RKO (cell line): Measurements from ENCODE around the gene GFER.

ENCODE experiments used
- DNase-seq: peaks from one replicate; pipeline ENCODE4 v3.0.0-alpha.2; 2016; ENCODE audit warnings: low spot score

GFER gene

DNA sequence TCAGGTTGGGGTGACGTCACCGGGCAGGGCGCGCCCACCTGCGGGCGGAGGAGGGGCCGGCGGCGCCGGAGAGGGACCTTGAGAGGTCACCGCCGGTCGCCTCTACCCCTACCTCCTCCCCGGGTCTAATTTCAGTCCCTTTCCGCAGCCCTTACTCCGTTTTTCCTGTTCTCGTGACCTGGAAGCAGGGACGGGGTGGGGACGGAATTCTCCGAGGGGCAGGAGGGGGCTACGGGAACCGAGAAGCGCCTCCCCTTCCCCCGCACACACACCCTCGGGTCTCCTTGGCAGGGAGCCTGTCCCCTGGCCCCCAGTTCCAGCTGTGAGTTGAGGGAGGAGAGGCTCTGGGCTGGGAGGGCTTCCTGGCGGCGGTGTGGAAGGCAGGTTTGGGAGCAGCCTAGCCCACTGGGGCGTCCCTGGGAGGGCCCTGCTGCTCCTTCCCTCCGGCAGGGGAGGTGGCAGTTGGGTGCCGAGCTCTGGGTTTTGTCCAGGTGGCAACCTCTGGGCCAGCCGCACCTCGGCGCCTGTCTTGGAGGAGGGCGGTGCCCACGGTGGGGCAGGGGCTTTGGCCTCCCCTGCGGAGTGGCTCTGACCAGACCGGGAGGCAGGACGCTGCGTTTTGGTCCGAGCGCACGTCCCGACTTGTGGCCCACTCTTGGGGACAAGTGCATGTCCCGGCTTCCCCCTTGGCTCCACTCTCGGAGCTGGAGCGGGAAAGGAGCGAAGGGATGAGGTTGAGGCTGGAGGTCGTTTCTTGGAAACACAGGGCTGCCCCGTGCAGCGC, 6.5 kb downstream of the GFER start:
- no peak for DNase-seq

DNA sequence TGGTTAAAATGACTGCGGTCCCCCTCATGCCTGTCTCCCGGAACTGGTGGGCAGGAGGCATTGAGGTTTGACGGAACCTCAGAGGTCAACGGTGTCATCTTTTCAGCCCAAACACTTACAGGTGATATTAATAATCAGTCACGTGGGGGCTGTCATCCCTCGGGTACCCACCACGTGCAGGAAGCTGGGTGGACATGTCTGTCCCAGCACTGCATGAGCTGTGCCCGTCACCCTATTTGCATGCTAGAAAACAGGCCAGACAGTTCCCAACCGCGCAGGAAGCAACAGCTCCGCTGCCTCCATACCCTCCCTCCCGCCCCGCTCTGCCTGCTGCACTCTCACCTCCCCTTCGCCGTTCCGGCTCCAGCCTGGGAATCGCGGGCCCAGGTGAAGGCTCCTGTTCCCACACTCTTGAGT, 7.2 kb downstream of the GFER start:
- no peak for DNase-seq

DNA sequence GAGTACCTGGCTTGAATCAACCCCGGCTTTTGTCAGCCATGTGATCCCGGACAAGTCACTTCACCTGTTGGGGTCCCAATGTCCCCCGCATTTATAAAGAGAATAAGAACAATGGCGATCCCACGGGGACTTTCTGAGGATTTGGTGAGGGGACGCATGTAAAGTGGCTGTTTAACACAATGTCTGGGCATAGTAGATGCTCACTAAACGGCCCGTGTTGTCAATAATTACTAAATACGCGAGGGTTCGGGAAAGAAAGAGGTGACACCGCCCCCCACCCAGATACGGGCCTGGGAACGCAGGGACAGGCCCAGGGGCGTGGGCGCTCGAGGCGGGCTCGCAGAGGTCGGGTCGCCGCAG, 7.6 kb downstream of the GFER start:
- no peak for DNase-seq

DNA sequence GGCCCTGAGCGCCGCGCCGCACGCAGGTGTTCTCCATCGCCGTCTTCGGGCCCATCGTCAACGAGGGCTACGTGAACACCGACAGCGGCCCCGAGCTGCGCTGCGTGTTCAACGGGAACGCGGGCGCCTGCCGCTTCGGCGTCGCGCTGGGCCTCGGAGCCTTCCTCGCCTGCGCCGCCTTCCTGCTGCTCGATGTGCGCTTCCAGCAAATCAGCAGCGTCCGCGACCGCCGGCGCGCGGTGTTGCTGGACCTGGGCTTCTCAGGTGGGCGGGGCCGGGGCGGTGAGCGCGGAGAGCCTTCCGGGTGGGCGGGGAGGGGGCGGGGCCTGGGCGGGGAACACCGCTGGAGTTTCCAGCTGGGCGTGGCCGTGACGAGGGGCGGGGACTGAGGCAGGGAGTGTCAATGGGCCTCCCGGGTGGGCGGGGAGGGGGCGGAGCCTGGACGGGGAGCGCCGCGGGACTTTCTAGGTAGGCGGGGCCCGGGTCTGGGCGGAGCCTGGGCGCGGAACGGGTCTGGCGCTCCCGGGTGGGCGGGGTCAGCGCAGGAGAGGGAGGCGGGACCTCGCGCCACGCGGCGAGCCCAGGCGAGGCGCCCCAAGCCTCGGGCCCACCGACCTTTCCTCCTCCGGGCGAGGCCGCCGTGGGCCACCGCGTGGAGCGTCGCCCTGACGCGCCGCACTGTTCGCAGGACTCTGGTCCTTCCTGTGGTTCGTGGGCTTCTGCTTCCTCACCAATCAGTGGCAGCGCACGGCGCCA, 8.1 kb downstream of the GFER start:
- peak; percentile 40 for DNase-seq

DNA sequence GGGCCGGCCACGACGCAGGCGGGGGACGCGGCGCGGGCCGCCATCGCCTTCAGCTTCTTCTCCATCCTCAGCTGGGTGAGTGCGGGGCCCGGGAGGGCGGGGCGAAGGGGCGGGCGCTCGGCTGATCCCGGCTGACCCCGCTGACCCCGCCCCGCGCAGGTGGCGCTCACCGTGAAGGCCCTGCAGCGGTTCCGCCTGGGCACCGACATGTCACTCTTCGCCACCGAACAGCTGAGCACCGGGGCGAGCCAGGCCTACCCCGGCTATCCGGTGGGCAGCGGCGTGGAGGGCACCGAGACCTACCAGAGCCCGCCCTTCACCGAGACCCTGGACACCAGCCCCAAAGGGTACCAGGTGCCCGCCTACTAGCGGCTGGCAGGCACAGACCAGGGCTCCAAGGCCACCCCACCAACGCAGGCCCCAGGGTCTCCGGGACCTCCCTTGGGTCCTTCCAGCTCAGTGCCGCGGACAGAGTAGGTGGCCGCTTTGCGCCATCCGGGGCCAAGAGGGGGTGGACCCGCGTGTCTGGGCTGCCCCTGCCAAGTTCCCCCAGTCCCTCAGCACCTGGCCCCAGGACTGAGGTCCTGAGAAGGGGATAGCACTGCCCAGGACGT, 8.8 kb downstream of the GFER start:
- no peak for DNase-seq

DNA sequence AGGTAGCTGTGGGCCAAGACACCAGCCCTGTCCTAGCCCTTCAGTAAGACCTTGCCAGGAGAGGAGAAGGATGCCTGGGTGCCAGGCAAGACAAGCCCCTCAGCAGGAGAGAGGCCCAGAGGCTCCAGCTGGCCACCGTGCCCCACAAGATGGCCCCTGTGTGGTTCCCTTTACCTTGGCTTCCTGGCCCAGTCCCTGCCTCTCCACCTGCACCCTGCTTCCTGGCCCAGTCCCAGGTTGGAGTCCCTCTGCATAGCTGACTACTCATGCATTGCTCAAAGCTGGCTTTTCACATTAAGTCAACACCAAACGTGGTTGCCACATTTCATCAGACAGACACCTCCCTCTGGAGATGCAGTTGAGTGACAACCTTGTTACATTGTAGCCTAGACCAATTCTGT, 9.7 kb downstream of the GFER start:
- peak; percentile 49 for DNase-seq

DNA sequence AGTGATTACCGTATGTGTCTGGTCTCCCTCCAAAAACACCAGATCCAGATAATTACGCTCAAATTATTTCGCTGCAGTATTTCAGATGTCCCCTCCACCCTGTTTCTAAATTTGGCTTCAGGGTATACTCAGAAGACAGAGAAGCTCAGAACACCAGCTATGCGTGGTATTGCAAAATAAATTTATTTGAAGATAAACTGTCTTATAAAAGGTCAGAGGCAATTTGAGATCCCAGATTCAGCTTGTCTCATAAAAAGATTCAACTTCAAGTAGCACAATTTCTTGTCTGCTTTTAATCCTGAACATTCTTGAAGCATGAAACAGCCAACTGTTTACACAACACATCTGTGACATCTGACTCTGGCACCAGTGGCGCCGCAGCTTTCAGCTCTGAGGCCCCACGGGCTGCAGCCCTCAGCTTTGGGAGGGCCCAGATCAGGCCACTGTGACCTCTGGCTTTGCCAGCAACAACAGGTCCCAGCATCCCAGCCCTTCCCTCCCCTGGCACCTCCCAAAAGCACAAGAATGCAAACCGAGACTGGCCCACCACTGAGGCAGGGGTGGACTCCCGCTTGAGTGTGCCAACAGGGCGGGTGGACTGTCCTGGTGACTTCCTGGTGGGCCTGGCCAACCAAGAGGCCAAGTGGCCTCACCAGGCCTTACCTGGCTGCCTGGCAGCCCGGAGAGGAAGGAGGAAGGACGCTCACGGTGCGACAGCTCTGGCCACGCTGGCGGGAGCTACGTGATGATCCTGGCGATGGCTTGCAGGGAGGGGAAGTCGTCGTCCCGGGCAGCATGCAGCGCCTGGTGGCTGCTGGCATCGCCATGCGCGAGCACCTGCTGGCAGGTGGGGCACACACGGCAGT, 13.7 kb downstream of the GFER start:
- no peak for DNase-seq

DNA sequence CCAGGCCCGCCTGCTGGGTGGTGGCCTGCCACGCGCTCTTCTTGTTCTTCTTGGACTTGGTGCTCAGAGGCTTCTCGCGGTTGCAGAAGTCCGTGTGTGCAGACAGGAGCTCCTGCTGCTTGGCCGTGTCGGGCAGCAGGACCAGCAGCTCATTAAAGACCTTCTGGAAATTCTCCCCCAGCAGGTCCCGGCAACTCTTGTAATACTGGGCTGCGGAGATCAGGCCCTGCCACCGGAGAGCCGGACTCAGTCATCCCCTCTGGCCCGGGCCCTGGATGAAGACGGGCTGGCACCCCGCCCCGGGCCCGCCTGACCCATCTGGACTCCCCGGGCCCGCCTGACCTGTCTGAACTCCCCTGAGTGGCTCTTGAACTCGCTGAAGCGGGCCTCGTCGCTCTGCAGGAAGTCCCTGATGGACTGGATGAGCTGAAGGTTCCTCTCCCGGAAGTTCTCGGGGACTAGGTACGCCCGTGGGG, 14.4 kb downstream of the GFER start:
- no peak for DNase-seq

DNA sequence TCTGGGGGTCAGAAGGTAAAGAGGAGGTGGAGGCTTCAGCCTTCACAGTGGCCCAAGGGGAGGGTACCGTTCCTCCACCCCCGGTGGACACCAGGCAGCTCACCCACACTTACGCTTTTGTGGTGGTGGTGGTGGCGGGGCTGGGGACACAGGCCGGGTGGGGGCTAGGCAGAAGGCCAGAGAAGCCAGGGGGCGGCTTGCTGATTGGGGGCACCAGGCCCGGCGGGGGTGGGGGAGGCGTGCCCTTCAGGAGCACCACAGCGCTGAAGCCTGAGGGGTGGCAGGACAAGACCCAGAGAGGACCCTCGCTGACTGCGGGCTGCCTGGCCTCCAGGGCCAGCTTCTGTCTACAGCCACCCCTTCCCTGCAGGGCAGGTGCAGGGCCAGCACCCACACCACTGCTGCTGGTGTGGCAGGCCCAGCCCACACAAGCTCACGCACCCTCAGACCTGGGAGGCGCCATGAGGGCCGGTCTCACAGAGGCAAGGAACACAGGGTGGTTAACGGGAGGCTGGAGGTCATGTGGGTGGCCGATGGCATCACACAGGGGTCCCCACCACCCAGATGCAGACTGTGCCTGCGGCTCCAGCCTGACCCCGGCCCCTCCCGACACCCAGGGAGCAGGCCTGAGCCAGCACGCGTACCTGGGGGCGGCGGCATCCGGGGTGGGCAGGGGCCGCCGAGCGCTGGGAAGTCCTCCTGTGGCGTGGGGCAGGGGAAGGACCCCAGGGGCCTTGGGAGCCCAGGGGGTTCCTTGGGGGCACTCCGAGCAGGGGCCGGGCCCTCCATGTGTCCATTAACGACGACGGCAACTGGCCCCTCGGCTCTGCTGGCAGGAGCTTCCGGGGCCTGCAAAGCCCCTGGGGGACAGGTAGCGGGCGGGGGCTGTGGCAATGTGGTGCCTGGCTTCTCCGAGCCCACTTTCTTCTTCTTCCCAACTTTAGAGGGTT, 15.1 kb downstream of the GFER start:
- DNase-seq = no peak

DNA sequence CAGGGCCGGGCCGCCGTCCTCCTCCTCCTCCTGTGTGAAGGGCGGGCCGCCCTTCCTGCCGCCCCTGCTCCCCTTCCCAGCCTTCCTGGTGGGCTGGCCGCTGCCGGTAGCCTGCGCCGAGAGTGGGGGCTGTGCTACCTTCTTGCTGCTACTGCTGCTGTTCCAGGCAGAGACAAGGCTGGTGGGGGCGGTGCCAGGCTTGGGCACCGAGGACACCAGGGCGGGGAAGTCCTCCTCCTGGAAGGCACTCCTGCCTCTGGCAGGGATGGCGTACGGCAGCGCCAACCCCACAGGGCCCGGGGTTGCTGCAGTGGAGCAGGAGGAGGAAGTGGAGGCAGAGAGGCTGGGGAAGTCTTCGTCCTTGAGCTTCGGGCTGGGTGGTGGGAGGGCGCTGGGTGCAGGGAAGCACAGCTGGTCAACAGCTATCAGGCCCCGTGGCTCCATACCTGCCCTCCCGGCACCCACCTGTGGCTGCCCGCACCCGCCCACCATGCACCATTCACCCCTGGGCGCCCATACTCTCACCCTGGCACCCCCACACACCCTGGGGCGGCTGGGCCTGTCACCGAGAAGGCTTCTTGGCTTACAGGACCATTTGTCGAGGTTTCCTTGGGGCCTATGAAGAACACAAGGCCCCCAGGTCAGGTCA, 16.0 kb downstream of the GFER start:
- DNase-seq = no peak

DNA sequence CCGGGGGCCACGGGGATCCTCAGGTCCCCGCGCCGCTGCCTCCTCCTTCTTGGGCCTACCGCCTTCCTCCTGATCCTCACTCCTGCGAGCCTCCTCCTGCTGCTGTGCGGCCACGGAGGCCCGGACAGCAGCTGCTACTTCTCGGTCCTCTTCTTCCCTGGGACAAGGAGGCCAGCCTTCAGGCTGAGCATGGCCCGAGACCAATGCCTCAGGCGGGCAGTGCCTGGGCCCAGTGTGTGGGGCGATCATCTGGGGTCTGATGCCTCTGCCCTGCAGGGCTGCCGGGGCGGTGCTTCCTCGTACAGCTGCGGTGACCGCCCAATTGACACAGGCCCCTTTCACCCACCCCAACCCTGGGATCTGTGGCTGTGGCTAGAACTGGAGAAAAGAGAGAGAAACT, 17.0 kb downstream of the GFER start:
- DNase-seq = no peak

DNA sequence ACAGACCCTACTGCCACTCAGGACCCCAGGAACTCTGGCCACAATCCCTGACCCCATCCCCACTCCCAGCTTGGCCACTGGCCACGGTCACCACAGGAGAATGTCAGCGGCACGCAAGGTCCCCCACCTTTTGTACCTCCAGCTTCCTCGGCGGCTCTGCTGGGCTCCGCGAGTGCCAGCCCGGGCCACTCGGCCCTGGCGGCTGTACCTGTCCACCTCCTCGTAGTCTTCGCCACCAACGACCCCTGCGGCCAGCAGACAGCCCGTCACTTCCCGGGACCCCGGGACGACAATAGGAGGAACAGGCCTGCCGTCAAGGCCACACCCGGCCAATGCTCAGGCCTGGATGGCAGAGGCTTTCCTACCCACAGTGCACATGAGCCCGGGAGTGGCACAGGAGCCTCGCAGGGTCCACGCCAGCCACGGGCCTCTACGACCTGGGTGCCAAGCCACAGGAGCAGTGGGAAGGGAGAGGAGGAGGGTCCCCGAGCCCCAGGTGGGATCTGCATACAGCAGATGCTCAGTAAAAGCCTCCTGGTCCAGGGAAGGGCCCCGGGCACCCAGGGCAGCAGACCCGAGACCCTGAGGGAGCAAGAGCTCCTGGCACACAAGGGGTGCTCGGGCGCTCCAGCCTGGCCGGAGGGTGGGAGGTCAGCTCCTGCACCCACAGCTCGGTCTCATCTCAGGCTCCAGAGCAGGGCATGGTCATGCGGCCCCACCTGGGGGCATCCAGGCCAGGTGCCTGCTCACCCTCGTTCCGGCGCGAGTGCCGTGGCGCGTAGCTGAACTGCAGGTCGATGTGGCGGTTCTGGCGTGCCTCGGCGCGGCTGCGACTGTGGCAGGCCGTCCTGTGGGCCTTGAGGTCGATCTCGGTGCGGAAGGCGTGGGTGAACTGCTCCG, 17.7 kb downstream of the GFER start:
- DNase-seq = no peak

DNA sequence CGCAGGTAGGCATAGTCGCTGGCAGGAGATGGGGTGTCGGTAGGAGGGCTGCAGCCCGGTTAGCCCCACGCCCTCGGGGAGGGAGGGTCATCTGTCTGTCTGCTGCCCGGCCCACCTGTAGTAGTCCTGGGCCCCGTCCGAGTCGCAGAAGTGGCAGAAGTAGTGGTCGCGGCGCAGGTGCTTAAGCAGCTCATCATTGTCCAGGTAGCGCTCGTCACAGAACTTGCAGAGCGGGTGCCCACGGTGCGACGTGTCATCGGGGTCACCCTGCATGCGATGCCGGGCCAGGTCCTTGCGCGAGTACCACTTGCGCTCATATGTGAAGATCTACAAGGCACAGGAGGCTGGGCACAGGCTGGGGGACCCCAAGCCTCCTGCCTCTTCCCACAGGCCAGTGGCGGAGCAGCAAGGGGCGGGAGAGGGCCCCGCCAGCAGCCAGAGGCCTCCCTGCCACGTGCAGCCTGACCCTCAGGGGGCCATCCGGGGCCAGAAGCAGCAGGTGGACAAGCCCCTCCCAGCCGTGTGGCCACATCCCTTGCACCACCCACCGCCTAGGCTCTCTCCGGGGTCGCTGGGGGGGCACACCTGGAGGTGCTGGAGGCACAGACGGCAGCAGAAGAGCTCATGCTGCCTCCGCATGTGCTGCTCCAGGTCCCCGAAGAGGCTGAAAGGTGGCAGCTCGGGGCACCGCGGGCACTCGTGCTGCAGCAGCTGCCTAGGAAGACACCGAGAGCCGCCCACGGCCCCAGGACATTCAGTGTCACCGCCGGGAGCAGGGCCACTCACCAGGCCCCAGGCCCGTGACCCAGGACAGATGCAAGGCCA, 18.6 kb downstream of the GFER start:
- DNase-seq = no peak

DNA sequence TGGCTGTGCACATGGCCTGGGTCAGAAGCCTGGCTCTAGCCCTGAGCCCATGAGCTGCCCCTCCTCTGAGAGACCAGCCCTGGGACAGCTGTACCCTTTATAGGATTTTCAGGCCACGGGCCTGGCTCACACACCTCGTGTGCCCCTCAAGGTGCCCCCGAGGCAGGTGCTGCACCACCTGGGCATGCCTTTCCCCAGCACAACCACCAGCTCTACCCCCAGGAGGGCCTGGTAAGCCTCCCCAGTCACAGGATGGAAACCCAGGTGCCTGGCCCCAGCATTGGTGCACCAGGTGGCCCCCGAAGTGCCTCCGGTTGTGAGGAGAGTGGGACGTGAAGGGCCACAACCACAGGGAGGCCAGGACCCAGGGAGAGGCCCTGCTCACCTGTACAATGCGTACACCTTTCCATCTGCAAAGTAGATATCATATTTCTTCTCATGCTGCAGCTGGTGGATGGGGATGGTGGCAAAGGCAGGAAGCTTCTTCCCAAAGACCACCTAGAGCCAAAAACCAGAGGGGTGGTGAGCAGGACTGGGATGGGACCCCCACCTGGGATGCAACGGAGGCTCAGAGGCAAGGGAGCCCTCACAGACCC, 19.3 kb downstream of the GFER start:
- DNase-seq = no peak

DNA sequence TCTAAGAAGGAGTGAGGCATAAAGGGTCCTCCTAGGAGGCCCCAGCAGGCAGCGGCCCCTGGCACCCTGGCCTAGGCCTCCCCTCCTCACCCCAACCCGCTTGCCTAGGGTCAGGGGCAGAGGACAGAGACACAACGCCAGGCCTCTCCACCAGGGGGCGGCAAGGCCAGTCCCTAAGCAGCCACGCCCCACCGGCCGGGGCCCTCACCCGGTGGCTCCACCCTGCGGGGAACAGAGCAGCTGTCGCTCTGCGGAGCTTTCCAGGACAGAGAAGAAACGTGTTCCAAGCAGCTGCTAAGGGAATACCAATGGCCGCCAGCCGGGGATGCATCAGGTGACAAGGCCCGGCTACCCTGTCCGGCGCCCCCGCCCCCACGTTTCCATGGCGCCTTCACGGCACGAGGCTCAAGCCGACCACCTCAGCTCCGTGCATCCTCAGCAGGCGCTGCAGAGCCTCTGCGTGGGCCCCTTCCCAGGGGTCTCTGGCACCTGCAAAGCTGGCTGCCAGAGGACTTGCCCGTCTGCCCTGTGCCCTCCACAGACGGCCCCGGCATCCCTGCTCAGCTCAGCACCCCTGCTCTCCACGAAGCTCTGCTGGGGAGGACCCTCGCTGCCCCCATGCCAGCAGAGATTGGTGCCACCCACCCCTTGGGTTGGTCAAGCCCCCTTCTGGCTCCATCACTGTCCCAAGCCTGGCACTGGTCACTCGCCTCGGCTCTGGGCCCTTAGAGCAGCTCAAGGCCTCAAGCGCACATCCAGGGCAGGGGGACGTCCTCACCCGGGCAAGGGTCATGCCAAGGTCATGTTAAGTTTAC, 20.0 kb downstream of the GFER start:
- DNase-seq = peak; percentile 83

DNA sequence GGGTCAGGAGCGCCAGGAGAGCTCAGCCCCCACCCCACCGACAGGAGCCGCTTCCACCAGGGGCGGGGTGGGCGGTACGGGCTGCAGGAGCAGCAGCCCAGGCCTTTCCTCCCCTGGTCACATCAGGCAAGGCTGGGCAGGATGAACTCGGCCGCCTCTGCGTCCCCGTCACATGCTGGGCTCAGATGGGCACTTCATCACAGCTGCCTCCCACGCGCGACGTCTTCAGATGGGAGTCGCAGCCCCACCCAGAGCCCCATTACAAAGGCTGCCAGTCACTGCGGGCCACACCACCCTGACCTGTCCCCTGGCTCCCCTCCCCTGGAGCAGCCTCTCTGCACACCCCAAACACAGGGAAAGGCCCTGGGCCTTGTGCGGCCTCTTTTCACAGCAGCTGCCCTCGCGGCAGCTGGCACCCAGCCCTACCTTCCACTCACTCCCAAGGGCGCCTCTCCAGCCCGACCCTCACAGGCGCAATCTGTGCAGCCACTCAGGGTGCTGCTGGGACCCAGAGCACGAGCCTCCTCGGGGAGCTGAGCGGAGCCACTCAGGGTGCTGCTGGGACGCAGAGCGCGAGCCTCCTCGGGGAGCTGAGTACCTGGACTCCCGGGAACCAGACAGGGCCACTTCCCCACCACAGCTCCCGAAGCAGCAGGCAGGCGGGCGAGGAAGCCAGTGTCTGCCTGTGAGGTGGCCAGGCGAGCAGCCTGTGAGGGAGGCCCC, 21.0 kb downstream of the GFER start:
- no peak for DNase-seq

DNA sequence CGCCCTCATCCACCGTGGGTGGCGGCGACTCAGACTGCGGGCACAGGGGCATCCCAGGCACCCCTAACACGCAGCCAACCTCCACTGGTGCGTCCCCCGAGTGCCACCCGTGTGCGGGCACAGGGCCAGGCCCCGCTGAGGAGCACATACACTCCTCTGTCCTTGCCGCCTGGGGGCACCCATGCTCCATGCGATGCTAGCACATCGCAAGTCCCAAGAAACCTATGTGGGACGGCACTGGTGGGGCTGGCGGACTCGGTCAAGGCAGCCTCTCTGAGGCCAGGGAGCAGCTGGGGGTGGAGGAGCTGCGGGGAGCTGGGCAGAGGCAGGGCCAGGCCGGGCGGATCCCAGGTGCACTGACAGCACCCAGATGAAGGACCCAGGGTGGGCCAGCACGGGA, 21.7 kb downstream of the GFER start:
- no peak for DNase-seq
